Measurements from ENCODE around the gene BTNL3.
"Not testable (repeated sequence)": the region's sequence is repeated elsewhere in the genome, so short reads cannot be mapped to it uniquely, and the experiment has no call there.

Gene BTNL3

DNA sequence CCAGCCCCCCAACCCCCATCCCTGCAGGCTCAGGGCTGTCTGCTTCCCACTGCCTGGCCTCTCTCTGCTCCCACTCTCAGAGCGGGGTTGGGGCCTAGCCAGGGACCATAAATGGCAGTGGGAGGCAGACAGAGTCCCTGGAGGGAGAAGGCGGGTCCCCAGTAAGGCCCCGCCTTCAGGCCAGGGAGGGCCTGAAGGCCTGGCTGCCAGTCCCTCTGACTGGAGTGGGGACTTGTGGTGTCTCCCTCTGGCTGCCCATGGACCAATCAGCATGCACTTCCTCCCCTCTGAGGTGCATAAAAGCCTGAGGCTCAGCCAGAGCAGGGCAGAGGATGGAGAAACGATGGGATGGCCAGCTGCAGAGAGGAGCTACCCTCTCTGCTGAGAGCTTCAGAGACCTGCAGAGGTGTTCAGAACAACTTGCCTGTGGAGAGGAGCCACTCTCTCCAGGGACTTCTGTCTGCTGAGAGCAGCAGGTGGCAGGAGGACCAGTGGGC, 48.8 kb downstream of the BTNL3 start:
- no peaks in the 10 kb centered on the region for H3K36me3 Mint-ChIP-seq (ENCODE audit: low read depth)
- no peak overlapping the region for H3K27ac Mint-ChIP-seq
- H3K9me3 Mint-ChIP-seq = no peaks in the 10 kb centered on the region
- no peak for DNase-seq
- peaks cover 46% of the 10 kb centered on the region for H3K27me3 Mint-ChIP-seq
- H3K4me3 Mint-ChIP-seq = no peak overlapping the region
- H3K4me1 Mint-ChIP-seq (ENCODE audit: low read depth) = no peaks in the 10 kb centered on the region

DNA sequence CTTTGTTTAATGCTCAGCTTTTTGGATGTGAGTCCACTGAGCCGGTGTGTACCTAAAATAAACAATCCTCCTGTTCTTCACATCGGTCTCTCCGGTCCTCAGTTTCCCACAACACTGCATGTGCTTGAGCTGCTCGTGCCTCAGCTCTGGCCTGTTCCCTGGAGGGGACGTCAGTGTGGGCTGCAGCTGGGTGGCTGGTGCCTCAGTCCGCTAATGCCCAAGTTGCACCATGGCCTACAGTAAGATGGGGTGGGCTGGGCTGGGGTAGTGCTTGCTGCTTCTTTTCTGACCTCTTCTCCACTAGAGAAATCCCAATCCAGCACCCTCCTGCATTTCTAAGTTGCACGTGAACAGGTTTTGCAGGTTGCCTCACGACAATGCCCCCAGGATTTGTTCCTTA, 50.8 kb downstream of the BTNL3 start:
- H3K9me3 Mint-ChIP-seq = no peaks in the 10 kb centered on the region
- H3K36me3 Mint-ChIP-seq (ENCODE audit: low read depth) = no peaks in the 10 kb centered on the region
- no peaks in the 10 kb centered on the region for H3K4me1 Mint-ChIP-seq (ENCODE audit: low read depth)
- H3K27me3 Mint-ChIP-seq = peaks cover 44% of the 10 kb centered on the region
- H3K27ac Mint-ChIP-seq = no peak overlapping the region
- DNase-seq = no peak
- no peak overlapping the region for H3K4me3 Mint-ChIP-seq

DNA sequence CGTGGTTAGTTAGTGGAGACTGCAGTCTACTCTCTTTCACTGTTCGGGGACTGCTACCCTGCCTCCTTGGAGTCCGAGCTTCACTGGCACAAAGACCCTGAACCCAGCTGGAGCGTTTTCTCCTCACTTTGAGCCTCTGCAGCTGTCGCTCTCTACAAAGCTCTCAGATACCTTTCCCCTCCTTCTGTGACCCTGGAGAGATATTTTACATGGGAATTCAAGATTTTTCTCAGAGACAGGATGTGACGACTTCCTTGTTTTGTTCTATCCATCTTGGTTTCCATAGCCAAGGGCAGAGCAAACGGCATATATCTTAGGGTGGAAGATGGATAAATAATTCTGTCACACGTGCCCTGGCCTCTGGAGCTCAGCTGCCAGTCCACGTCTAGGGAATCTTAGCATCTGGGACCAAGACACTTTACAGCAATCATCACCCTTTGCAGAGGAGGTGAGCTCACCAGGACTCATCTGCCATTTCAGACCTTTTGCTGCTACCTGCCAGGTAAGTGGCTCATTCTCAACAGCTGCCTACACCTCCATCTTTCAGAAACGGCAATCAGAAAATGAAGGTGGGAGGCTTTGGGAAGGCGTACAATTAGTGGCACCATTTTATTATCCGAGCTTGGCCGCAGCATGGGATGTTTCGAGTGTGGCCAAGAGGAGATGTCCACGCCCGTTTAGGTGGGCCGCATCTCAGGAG, 51.4 kb downstream of the BTNL3 start, which contains the start of gene BTNL9:
BTNL9 (plus strand) TSS at position 336 of the 700 bp plus-strand sequence. CDS start 5,224 bp downstream, outside the sequence.
- Mint-ChIP-seq H3K36me3 (ENCODE audit: low read depth) (no peaks in the 10 kb centered on the region), H3K4me3 (no peak within 1 kb of the TSS), H3K27ac (no peak within 1 kb of the TSS), H3K9me3 (no peaks in the 10 kb centered on the region), H3K27me3 (peaks cover 44% of the 10 kb centered on the region), H3K4me1 (ENCODE audit: low read depth) (no peaks in the 10 kb centered on the region)
- DNase-seq = no peak

- H3K27ac Mint-ChIP-seq = no peak overlapping the region
- DNase-seq = no peak
- H3K9me3 Mint-ChIP-seq = no peaks in the 10 kb centered on the region
- H3K36me3 Mint-ChIP-seq (ENCODE audit: low read depth) = no peaks in the 10 kb centered on the region
- H3K4me3 Mint-ChIP-seq = no peak overlapping the region
- peaks cover 44% of the 10 kb centered on the region for H3K27me3 Mint-ChIP-seq
- H3K4me1 Mint-ChIP-seq (ENCODE audit: low read depth) = no peaks in the 10 kb centered on the region
These were observed 51.9 kb downstream of the BTNL3 start for GRCh38 chr5:181040631-181040945.

DNA sequence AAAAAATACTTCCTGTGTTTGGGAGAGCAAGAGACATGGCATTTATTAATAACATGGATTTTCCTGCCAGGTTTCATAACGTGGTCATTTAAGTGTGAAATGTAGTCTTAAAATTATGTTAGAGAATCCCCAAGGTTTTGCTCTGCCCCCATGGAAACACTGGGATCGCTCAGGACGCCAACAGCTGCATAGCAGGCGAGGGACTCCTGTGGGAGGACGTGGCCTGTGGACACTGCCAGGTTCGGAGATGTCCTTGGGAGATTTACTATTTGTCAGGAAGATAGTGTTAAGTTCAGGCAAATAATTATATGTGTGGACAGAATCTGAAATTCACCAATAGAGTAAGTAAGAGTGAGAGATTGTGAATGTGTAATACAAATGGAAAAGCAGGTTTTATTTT, 52.4 kb downstream of the BTNL3 start:
- no peaks in the 10 kb centered on the region for H3K36me3 Mint-ChIP-seq (ENCODE audit: low read depth)
- no peak overlapping the region for H3K27ac Mint-ChIP-seq
- DNase-seq = no peak
- H3K4me3 Mint-ChIP-seq = no peak overlapping the region
- H3K4me1 Mint-ChIP-seq (ENCODE audit: low read depth) = no peaks in the 10 kb centered on the region
- no peaks in the 10 kb centered on the region for H3K9me3 Mint-ChIP-seq
- peaks cover 43% of the 10 kb centered on the region for H3K27me3 Mint-ChIP-seq

GRCh38 chr5:181042036-181042713, 53.5 kb downstream of the BTNL3 start:
- no peak for DNase-seq
- Mint-ChIP-seq H3K36me3 (ENCODE audit: low read depth) (no peaks in the 10 kb centered on the region), H3K27me3 (peaks cover 36% of the 10 kb centered on the region), H3K4me1 (ENCODE audit: low read depth) (no peaks in the 10 kb centered on the region), H3K4me3 (no peak overlapping the region), H3K9me3 (no peaks in the 10 kb centered on the region), H3K27ac (no peak overlapping the region)

GRCh38 chr5:181042722-181043121, 54.1 kb downstream of the BTNL3 start:
- DNase-seq = no peak
- H3K27ac Mint-ChIP-seq = no peak overlapping the region
- H3K27me3 Mint-ChIP-seq = peaks cover 39% of the 10 kb centered on the region
- H3K9me3 Mint-ChIP-seq = no peaks in the 10 kb centered on the region
- no peaks in the 10 kb centered on the region for H3K36me3 Mint-ChIP-seq (ENCODE audit: low read depth)
- H3K4me1 Mint-ChIP-seq (ENCODE audit: low read depth) = no peaks in the 10 kb centered on the region
- no peak overlapping the region for H3K4me3 Mint-ChIP-seq

DNA sequence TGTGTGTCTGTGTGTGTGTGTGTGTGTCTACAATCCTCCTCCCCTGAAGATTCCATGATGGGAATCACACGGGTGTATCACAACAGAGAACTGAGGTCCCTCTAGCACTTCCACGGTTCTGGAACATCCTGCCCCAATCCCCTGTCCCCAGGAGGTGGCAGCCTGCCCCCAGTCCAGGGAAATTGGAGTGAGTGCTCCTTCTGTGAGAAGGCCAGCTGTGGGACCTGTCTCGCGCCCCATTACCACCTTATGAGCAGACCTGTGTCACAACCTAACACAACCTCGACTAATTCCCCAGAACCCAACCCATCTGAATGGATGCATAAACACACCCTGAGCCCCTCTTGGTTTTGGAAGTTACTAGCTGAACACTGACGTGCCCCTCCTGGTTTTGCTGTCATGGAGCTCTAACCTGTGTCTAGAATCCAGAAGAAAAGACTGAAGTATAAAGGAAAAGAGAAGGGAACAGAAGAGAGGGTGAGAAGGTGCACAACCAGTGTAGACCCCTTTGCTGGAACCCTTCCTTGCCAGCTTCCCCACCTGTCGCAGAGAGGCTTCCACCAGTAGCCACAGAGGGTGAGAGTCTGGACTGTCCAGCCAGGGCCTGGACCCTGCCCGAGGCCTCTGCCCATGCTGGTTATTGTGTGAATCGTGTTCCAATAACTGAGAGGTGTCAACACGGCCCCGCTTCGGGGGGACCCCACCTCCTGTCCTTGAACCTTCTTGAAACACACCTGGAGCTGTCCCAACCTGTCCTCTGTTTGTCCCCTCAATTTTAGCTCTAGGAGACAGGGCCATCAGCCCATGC, 54.8 kb downstream of the BTNL3 start:
- DNase-seq = no peak
- Mint-ChIP-seq H3K36me3 (ENCODE audit: low read depth) (no peaks in the 10 kb centered on the region), H3K9me3 (no peaks in the 10 kb centered on the region), H3K27me3 (peaks cover 39% of the 10 kb centered on the region), H3K27ac (no peak overlapping the region), H3K4me3 (no peak overlapping the region), H3K4me1 (ENCODE audit: low read depth) (no peaks in the 10 kb centered on the region)

DNA sequence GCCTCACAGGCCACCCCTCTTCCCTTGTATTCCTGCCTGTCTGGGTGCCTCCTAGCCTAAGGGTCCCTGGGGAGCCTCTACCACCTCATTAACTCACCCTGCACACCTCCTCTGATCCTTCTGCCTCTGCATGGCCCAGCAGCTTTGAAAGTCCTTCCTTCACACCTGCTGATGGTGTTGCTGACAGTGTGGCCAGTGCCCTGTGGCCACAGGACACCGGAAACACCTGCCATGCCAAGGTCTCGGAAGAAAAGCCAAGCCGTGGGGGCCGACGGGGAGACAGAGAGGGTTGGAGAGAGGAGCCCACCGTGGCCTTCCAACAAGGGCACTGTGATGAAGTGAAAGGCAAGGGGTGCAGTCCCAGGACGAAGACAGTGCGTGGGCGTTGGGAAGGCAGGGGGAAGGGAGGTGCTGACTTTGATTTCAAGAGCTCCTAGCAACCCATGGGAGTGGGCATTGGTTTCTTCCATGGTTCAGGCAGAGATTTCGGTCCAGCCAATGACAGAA, 55.5 kb downstream of the BTNL3 start:
- Mint-ChIP-seq H3K9me3 (no peaks in the 10 kb centered on the region), H3K27ac (no peak overlapping the region), H3K36me3 (ENCODE audit: low read depth) (no peaks in the 10 kb centered on the region), H3K4me3 (no peak overlapping the region), H3K4me1 (ENCODE audit: low read depth) (no peaks in the 10 kb centered on the region), H3K27me3 (peaks cover 40% of the 10 kb centered on the region)
- no peak for DNase-seq

- Mint-ChIP-seq H3K27ac (no peak overlapping the region), H3K4me3 (no peak overlapping the region), H3K4me1 (ENCODE audit: low read depth) (no peaks in the 10 kb centered on the region), H3K9me3 (no peaks in the 10 kb centered on the region), H3K27me3 (peaks cover 42% of the 10 kb centered on the region), H3K36me3 (ENCODE audit: low read depth) (no peaks in the 10 kb centered on the region)
- no peak for DNase-seq
These were observed 56.1 kb downstream of the BTNL3 start for GRCh38 chr5:181044662-181045305.

- DNase-seq = no peak
- no peak overlapping the region for H3K27ac Mint-ChIP-seq
- no peaks in the 10 kb centered on the region for H3K36me3 Mint-ChIP-seq (ENCODE audit: low read depth)
- peaks cover 42% of the 10 kb centered on the region for H3K27me3 Mint-ChIP-seq
- H3K4me3 Mint-ChIP-seq = no peak overlapping the region
- no peaks in the 10 kb centered on the region for H3K4me1 Mint-ChIP-seq (ENCODE audit: low read depth)
- no peaks in the 10 kb centered on the region for H3K9me3 Mint-ChIP-seq
These were observed 56.7 kb downstream of the BTNL3 start for GRCh38 chr5:181045316-181045715.

- DNase-seq; H3K27ac Mint-ChIP-seq; H3K9me3 Mint-ChIP-seq; H3K36me3 Mint-ChIP-seq (ENCODE audit: low read depth); H3K4me1 Mint-ChIP-seq (ENCODE audit: low read depth); H3K4me3 Mint-ChIP-seq: not testable (repeated sequence)
- peaks cover 43% of the 10 kb centered on the region for H3K27me3 Mint-ChIP-seq
These were observed 57.2 kb downstream of the BTNL3 start for GRCh38 chr5:181045857-181046256.

DNA sequence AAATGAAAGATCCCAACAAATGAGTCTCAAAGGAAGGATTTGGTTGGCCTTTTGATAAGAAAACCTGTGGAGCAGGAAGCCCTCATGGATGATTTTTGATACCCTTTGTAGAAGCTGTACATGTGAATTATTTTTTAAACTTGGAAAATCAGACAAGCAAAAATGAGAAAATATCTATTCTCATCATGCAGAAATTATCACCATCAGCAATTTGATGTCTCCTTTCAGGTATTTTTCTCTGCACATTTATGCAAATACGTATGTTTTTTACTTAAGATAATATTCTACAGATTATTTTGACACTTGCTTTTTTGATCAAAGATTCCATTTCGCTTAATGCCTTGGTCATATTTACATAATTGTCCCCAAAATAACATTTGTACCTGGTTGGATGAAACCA, 58.6 kb downstream of the BTNL3 start:
- DNase-seq = no peak
- no peaks in the 10 kb centered on the region for H3K36me3 Mint-ChIP-seq (ENCODE audit: low read depth)
- no peak overlapping the region for H3K27ac Mint-ChIP-seq
- H3K27me3 Mint-ChIP-seq = peaks cover 47% of the 10 kb centered on the region
- H3K4me1 Mint-ChIP-seq (ENCODE audit: low read depth) = peaks cover 4% of the 10 kb centered on the region
- H3K9me3 Mint-ChIP-seq = no peaks in the 10 kb centered on the region
- H3K4me3 Mint-ChIP-seq = no peak overlapping the region

GRCh38 chr5:181047921-181048320, 59.3 kb downstream of the BTNL3 start:
- H3K4me1 Mint-ChIP-seq (ENCODE audit: low read depth) = peaks cover 5% of the 10 kb centered on the region
- no peaks in the 10 kb centered on the region for H3K9me3 Mint-ChIP-seq
- H3K36me3 Mint-ChIP-seq (ENCODE audit: low read depth) = no peaks in the 10 kb centered on the region
- no peak overlapping the region for H3K4me3 Mint-ChIP-seq
- peaks cover 46% of the 10 kb centered on the region for H3K27me3 Mint-ChIP-seq
- H3K27ac Mint-ChIP-seq = no peak overlapping the region
- no peak for DNase-seq
